CD14-positive monocyte (primary cell): ENCODE results near the gene ARHGEF16. TPM values are rescaled to one million over a fixed set of nuclear protein-coding genes. Genes with fewer than 3 reads are reported as not detected.
A peak's percentile ranks its signal among the peaks of the same experiment; 100 is the strongest.

ENCODE experiments used
- DNase-seq, 3 donors: peaks; one replicate each; pipeline ENCODE4 v3.0.0-alpha.2; 2011 to 2022
- H2AFZ ChIP-seq: 2 replicates; pipeline ENCODE4 v1.6.0; 2012; ENCODE audit warnings: mild to moderate bottlenecking, low read depth, low read length, inconsistent platforms; ENCODE audit not compliant: insufficient read depth, poor library complexity, severe bottlenecking
- H3K27ac ChIP-seq, 2 donors: 1 replicate in 1 of 2; 2 replicates in 1 of 2; pipeline ENCODE4 v1.5.1; 2012 to 2013; ENCODE audit warnings: low read length in 2 of 2, control low read depth in 1 of 2, inconsistent platforms in 1 of 2, low read depth in 1 of 2, mild to moderate bottlenecking in 1 of 2
- H3K27me3 ChIP-seq, 2 donors: one replicate each; pipeline versions ENCODE4 v1.6.0 to v1.6.1; 2011 to 2013; ENCODE audit warnings: low read length in 2 of 2; ENCODE audit not compliant: control insufficient read depth in 2 of 2, insufficient read depth in 2 of 2
- H3K36me3 ChIP-seq, 2 donors: replicated peaks in 1 of 2; 1 replicate in 1 of 2; 2 replicates in 1 of 2; pipeline versions ENCODE4 v1.5.1 to v1.6.1; 2012 to 2013; ENCODE audit warnings: low read length in 2 of 2, control low read depth in 1 of 2, inconsistent platforms in 1 of 2, mild to moderate bottlenecking in 1 of 2; ENCODE audit not compliant: insufficient read depth in 2 of 2, control insufficient read depth in 1 of 2
- H3K4me1 ChIP-seq, 2 donors: 1 replicate in 1 of 2; 2 replicates in 1 of 2; pipeline versions ENCODE4 v1.5.1 to v1.6.1; 2012 to 2013; ENCODE audit warnings: low read length in 2 of 2, control low read depth in 1 of 2, inconsistent platforms in 1 of 2, mild to moderate bottlenecking in 1 of 2, moderate library complexity in 1 of 2; ENCODE audit not compliant: insufficient read depth in 2 of 2, control insufficient read depth in 1 of 2
- H3K4me2 ChIP-seq: replicated peaks from 2 replicates; pipeline ENCODE3; 2012; ENCODE audit warnings: low read length, moderate library complexity, mild to moderate bottlenecking; ENCODE audit not compliant: poor library complexity, severe bottlenecking; ENCODE audit errors: extremely low read depth
- H3K4me3 ChIP-seq, 3 experiments: fragments of 200-600 bp in 1 of 3; sonication (generic) in 1 of 3; replicated peaks in 1 of 3; 1 replicate in 2 of 3; 2 replicates in 1 of 3; pipeline ENCODE4 v1.5.1; 2011 to 2013; ENCODE audit warnings: low read length in 3 of 3, mild to moderate bottlenecking in 3 of 3, control low read depth in 2 of 3, low read depth in 2 of 3, inconsistent platforms in 1 of 3, moderate library complexity in 1 of 3
- H3K79me2 ChIP-seq: 2 replicates; pipeline ENCODE4 v1.6.0; 2012; ENCODE audit warnings: mild to moderate bottlenecking, control low read depth, inconsistent platforms, low read length, moderate library complexity; ENCODE audit not compliant: insufficient read depth
- H3K9ac ChIP-seq: 2 replicates; pipeline ENCODE4 v1.6.0; 2017; ENCODE audit warnings: low read length, mild to moderate bottlenecking; ENCODE audit not compliant: insufficient read depth, poor library complexity, severe bottlenecking
- H3K9me3 ChIP-seq, 2 donors: replicated peaks in 1 of 2; 1 replicate in 1 of 2; 2 replicates in 1 of 2; pipeline versions ENCODE4 v1.5.1 to v1.6.1; 2012 to 2013; ENCODE audit warnings: low read length in 2 of 2, control low read depth in 1 of 2; ENCODE audit not compliant: control insufficient read depth in 1 of 2, insufficient read depth in 1 of 2
- H4K20me1 ChIP-seq: 2 replicates; pipeline ENCODE4 v1.6.0; 2012; ENCODE audit warnings: mild to moderate bottlenecking, low read length, control low read depth, moderate library complexity; ENCODE audit not compliant: insufficient read depth
- H3K27ac Mint-ChIP-seq, 7 donors: one replicate each; pipeline ENCODE4 v1.8.0; 2020; ENCODE audit warnings: mild to moderate bottlenecking in 7 of 7, mixed read lengths in 7 of 7, moderate library complexity in 6 of 7, inconsistent platforms in 2 of 7
- H3K27me3 Mint-ChIP-seq, 3 donors: one replicate each; pipeline ENCODE4 v1.8.0; 2021 to 2022; ENCODE audit warnings: low read depth in 3 of 3, mild to moderate bottlenecking in 3 of 3, mixed read lengths in 3 of 3, moderate library complexity in 3 of 3, inconsistent platforms in 1 of 3
- H3K36me3 Mint-ChIP-seq, 2 donors: one replicate each; pipeline ENCODE4 v1.8.0; 2020; ENCODE audit warnings: mixed read lengths in 2 of 2, inconsistent platforms in 1 of 2, mild to moderate bottlenecking in 1 of 2
- H3K4me1 Mint-ChIP-seq: one replicate; pipeline ENCODE4 v1.8.0; 2020; ENCODE audit warnings: mild to moderate bottlenecking, mixed read lengths
- H3K4me3 Mint-ChIP-seq, 2 donors: one replicate each; pipeline ENCODE4 v1.8.0; 2020; ENCODE audit warnings: mild to moderate bottlenecking in 2 of 2, mixed read lengths in 2 of 2, moderate library complexity in 1 of 2
- H3K9me3 Mint-ChIP-seq, 7 donors: one replicate each; pipeline ENCODE4 v1.8.0; 2020 to 2022; ENCODE audit warnings: mixed read lengths in 7 of 7, mild to moderate bottlenecking in 6 of 7, moderate library complexity in 6 of 7, inconsistent platforms in 2 of 7
- WGBS: methylation state at CpG from one replicate; pipeline ENCODE4 v1.1.5; 2013; ENCODE audit warnings: missing lambda C conversion rate; ENCODE audit not compliant: insufficient coverage; 5-methylcytosine and 5-hydroxymethylcytosine counted together
- intact Hi-C, 2 donors: fragments of 100-400 bp; cut with micrococcal nuclease; formaldehyde crosslinking; loops; one replicate each; pipeline versions ENCODE4 v1.15.0 to v1.15.1; 2023
- polyA plus RNA-seq, 3 donors: library from polyadenylated mRNA; depleted of rRNA in 1 of 3; unstranded in 2 of 3; stranded (reverse) in 1 of 3; fragments of 300-500 nt in 2 of 3; fragments of >200 nt in 1 of 3; fragmentation: Illumina TruSeq in 2 of 3; gene quantifications; 1 replicate in 2 of 3; 2 replicates in 1 of 3; pipeline ENCODE4 v1.2.3, GENCODE V29; 2012 to 2021
- TF ChIP-seq, protein P1 (sequence below): fragments of 200-600 bp; IDR thresholded peaks from one replicate; pipeline ENCODE4 v1.8.0; 2022; ENCODE audit warnings: antibody characterized with exemption, mild to moderate bottlenecking

Gene ARHGEF16
- polyA plus RNA-seq, 3 donors = not detected

DNA sequence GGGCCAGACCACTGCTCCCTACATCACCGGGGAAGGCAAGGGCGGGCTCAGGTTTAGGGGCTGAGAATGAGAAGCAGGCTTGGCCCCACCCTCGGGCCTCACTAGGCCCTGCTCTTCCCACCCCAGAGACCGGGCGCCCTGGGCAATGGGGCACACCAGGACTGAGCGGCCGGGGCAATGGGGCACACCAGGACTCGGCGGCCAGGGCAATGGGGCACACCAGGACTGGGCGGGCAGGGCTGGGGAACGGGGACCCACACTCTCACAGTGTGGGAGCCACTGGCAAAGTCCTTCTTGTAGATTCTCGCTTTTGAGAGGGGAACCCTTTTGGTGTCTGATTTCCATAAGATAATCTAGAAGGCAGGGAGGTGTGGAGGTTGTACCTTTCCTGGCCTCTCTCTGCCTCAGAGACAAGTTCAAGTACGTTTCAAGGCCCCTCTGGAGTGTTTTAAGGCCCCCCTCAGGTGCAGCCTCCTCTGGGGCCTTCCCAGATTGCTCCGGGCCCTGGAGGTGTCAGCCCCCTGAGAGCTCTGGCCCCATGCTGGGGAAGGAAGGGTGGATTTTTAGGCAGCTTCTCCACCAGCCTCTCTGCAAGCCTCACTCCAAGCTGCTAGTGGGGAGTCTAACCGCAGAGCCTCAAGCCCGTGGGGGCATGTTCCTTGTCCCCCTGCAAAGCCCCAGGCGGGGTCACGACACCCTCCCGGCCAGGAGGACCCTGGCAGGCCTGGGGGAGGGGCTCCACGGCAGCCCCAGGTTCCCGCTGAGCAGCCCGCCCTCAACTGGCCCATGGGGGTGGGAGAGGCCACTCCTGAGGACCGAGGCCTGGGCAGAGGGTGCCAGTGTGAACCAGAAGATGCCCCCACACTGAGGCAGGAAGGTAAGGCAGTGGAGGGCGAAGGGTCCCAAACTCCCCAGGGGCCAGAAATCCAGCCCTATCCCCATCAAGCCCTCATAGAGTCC, 66.2 kb downstream of the ARHGEF16 start:
- Histone ChIP-seq H3K36me3 (no peaks in the 10 kb centered on the region), H3K4me1 (no peaks in the 10 kb centered on the region), H3K9ac (no peak overlapping the region), H4K20me1 (no peaks in the 10 kb centered on the region), H3K4me2 (no peak overlapping the region), H3K79me2 (no peaks in the 10 kb centered on the region), H2AFZ (no peak overlapping the region), H3K27me3 (no peaks in the 10 kb centered on the region), H3K9me3 (no peaks in the 10 kb centered on the region), H3K4me3 (no peak overlapping the region), H3K27ac (no peak overlapping the region)
- TF ChIP-seq, protein P1, sequence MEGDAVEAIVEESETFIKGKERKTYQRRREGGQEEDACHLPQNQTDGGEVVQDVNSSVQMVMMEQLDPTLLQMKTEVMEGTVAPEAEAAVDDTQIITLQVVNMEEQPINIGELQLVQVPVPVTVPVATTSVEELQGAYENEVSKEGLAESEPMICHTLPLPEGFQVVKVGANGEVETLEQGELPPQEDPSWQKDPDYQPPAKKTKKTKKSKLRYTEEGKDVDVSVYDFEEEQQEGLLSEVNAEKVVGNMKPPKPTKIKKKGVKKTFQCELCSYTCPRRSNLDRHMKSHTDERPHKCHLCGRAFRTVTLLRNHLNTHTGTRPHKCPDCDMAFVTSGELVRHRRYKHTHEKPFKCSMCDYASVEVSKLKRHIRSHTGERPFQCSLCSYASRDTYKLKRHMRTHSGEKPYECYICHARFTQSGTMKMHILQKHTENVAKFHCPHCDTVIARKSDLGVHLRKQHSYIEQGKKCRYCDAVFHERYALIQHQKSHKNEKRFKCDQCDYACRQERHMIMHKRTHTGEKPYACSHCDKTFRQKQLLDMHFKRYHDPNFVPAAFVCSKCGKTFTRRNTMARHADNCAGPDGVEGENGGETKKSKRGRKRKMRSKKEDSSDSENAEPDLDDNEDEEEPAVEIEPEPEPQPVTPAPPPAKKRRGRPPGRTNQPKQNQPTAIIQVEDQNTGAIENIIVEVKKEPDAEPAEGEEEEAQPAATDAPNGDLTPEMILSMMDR = no peak
- H3K27me3 Mint-ChIP-seq = peaks cover 0 to 7% (median 1%) of the 10 kb centered on the region in 3 donors
- peak overlapping the region in 1 of 7 donors; percentile 63 for H3K27ac Mint-ChIP-seq
- no peaks in the 10 kb centered on the region for H3K36me3 Mint-ChIP-seq
- peaks cover 2% of the 10 kb centered on the region for H3K4me1 Mint-ChIP-seq
- peaks cover 0 to 4% (median 0%) of the 10 kb centered on the region in 7 donors for H3K9me3 Mint-ChIP-seq
- DNase-seq = no peak
- no peak overlapping the region for H3K4me3 Mint-ChIP-seq
- 92% methylated on average over 17 of the region's 24 CpGs for WGBS
- intact Hi-C loops = no loop called here

DNA sequence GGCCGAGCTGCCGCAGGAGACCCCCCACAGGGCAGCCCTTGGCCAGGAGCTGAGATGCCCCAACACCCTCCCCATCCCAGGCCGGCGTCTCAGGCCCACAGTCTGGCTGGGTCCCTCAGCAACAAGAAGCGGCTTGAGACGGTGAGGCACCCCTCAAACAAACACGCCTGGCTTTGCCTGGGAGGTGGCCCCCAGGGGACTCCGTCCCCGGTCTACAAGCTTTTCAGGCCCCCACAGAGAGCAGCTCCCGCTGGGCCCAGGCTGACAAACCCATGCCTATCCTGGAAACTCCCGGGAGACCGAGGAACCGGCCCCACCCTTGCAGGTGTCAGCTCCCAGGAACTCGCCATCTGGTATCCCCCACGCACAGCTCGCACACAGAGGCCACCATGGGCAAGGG, 67.0 kb downstream of the ARHGEF16 start:
- H4K20me1 ChIP-seq = no peaks in the 10 kb centered on the region
- no peak overlapping the region for H3K9ac ChIP-seq
- no peaks in the 10 kb centered on the region for H3K27me3 ChIP-seq
- no peak overlapping the region for H3K27ac ChIP-seq
- no peak overlapping the region for H3K27ac Mint-ChIP-seq
- no peaks in the 10 kb centered on the region for H3K79me2 ChIP-seq
- H3K36me3 ChIP-seq = no peaks in the 10 kb centered on the region
- H3K9me3 Mint-ChIP-seq = peaks cover 0 to 4% (median 0%) of the 10 kb centered on the region in 7 donors
- no peaks in the 10 kb centered on the region for H3K9me3 ChIP-seq
- H3K27me3 Mint-ChIP-seq = peaks cover 0 to 5% (median 1%) of the 10 kb centered on the region in 3 donors
- intact Hi-C loops = no loop called here
- H3K4me3 ChIP-seq = no peak overlapping the region
- DNase-seq = no peak
- WGBS = 96% methylated on average over 15 of the region's 16 CpGs
- peaks cover 2% of the 10 kb centered on the region for H3K4me1 Mint-ChIP-seq
- no peak overlapping the region for H3K4me2 ChIP-seq
- H3K4me3 Mint-ChIP-seq = no peak overlapping the region
- H2AFZ ChIP-seq = no peak overlapping the region
- H3K4me1 ChIP-seq = no peaks in the 10 kb centered on the region
- TF ChIP-seq, protein P1 = no peak
- no peaks in the 10 kb centered on the region for H3K36me3 Mint-ChIP-seq
